ENCODE data around the gene METAP1D.

- no peak for TF ChIP-seq CTCF (IDR thresholded peaks at IDR 0.05)
- TF ChIP-seq POLR2AphosphoS5 (IDR thresholded peaks at IDR 0.05; ENCODE audit: low read depth, low read length) = no peak
- no peak for TF ChIP-seq REST (IDR thresholded peaks at IDR 0.05; ENCODE audit: insufficient read depth in 1 of 2, low read depth in 2 of 2, low read length in 1 of 2)
Measured at GRCh38 chr2:172056293-172056692, 56.5 kb downstream of the METAP1D start.

Measured in Panc1 (cell line).